Gastrocnemius medialis (tissue), 4 donors: Measurements from ENCODE around the gene PLD5.

Experiments used
- CTCF ChIP-seq, 5 experiments: fragments of 450-650 bp in 3 of 5; fragments of 200-600 bp in 2 of 5; sonication (generic) in 2 of 5; IDR thresholded peaks in 4 of 5; conservative IDR thresholded peaks in 1 of 5; 1 replicate in 4 of 5; 2 replicates in 1 of 5; pipeline ENCODE4 v1.5.1; 2016 to 2019; ENCODE audit warnings: antibody characterized with exemption in 5 of 5, mild to moderate bottlenecking in 3 of 5, moderate library complexity in 3 of 5
- POLR2A ChIP-seq, 2 donors: fragments of 450-650 bp; IDR thresholded peaks; one replicate each; pipeline ENCODE4 v1.6.1; 2017; ENCODE audit warnings: antibody characterized with exemption in 2 of 2, mild to moderate bottlenecking in 2 of 2, moderate library complexity in 2 of 2

DNA sequence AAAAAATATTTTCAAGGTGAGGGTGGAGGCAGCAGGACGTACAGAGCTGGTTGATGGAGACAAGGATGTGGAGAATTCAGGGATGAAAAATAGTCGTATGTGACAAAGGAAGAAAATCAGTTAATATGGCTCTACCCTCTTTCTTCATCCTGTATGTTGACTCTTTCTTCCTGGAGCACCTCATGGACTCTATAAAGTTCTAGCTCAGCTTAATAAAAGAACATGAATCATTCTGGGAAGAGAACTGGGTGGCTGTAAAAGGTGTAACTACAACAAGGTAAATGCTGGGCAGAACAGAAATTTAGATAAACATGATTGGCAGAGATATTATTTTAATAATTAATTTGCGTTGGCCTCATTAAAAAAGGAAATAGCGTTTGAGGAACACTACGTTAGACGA lies 283.8 kb downstream of the PLD5 start:
- TF ChIP-seq CTCF (IDR thresholded peaks at IDR 0.05 in 4 of 5, conservative IDR thresholded peaks at IDR 0.05 in 1 of 5), result no peak
- TF ChIP-seq POLR2A (IDR thresholded peaks at IDR 0.05), result no peak
